ENCODE results near the gene KIAA0513.

DNA sequence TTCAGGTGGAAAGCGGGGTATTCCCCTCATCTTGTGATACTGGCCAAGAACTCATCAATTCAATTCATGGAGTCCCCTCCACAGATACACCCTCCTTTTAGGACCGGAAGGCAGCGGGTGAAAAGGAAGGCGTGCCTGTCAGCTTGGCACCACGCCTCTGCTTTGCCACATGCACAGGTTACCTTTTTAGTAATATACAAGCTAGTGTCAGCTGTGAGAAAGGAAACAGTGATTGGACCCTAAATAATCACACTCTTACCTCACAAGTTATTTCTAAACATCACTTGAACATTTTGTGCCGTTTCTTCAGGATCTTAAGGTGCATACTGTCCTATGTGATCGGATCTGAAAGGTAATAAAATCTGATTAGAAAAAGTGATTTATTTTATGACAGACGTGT, 31.9 kb upstream of the KIAA0513 start:
- TF ChIP-seq NBN (IDR thresholded peaks at IDR 0.05) (no peak), CBX3 (IDR thresholded peaks at IDR 0.05; ENCODE audit: borderline replicate concordance, low read depth) (no peak), MXI1 (IDR thresholded peaks at IDR 0.05; ENCODE audit: low read depth, low read length) (no peak), POLR2A (IDR thresholded peaks at IDR 0.05; ENCODE audit: low read depth, low read length) (no peak), CEBPB (IDR thresholded peaks at IDR 0.05; ENCODE audit: borderline replicate concordance in 1 of 2, low read depth in 2 of 2, low read length in 2 of 2) (no peak), CTCF (IDR thresholded peaks at IDR 0.05 in 2 of 3, conservative IDR thresholded peaks at IDR 0.05 in 1 of 3; ENCODE audit: control insufficient read depth in 2 of 3, extremely low read depth in 1 of 3, insufficient read depth in 1 of 3, low read depth in 3 of 3, low read length in 3 of 3) (no peak)

Data from GM12878 (cell line).